ENCODE results near the gene IER2.
"Not testable (repeated sequence)": the region's sequence is repeated elsewhere in the genome, so short reads cannot be mapped to it uniquely, and the experiment has no call there.

Gene IER2

DNA sequence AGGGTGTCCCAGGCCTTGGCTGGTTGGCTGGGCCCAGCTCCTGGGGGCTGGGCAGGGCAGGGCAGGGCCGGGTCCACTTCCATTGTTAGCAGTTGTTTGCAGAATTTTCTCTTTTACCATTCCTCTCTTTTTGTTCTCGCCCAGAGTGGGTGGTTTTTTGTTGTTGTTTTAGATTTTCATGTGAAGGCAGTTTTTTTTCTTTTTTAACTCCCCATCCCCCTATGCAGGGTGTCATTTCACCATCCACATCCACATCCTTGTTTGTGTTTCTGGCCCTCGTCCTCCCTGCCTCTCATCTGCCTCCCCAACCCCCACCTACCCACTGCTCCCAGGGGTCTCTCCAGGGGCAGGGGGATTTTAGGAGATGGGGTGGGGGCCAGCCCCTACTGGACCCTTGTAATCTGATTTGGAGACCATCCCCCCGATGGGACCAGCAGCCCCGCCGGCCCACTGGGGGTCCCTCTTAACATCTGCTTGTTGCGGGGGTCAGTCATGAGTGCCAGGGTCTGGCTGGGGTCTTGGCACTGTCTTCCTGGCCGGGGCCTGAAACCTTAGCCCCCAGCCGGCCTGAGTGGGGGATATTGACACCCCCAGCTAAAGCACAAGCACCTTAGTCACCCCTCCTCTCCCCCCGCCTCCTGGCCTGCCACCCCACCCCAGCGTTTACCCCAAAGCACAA, 10.4 kb upstream of the IER2 start:
- no peak for TF ChIP-seq POLR2A (IDR thresholded peaks at IDR 0.05; ENCODE audit: low read length)
- no peak for TF ChIP-seq GATA1 (IDR thresholded peaks at IDR 0.05; ENCODE audit: low read depth, low read length)
- DNase-seq = no peak

DNA sequence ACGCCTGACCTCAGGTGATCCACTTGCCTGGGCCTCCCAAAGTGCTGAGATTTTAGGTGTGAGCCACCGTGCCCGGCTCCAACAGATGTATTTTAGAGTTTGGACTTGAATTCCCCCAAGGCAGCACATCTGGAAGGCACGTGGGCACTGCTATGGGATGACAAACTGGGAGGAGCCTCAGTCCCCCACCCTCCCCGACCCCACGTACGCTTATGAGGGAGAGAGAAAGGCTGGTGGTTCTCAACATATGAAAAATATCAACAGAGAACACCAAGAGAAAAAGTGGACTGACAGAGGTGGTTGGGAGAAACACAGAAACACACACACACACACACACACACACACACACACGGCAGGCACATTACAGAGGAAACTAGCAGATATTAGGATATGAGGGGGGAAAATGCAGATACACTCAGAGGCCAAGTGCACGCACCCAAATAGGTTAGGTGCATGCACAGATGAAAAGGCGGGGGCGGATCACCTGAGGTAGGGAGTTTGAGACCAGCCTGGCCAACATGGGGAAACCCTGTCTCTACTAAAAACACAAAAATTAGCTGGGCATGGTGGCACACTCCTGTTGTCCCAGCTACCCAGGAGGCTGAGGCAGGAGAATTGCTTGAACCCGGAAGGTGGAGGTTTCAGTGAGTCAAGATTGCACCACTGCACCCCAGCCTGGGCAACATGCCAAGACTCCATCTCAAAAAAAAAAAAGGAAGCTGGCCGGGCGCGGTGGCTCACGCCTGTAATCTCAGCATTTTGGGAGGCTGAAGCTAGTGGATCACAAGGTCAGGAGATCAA, 3.2 kb upstream of the IER2 start:
- peak; percentile 47 to 75 for DNase-seq
- TF ChIP-seq POLR2A (IDR thresholded peaks at IDR 0.05; ENCODE audit: low read length) (no peak), GATA1 (IDR thresholded peaks at IDR 0.05; ENCODE audit: low read depth, low read length) (no peak)

DNA sequence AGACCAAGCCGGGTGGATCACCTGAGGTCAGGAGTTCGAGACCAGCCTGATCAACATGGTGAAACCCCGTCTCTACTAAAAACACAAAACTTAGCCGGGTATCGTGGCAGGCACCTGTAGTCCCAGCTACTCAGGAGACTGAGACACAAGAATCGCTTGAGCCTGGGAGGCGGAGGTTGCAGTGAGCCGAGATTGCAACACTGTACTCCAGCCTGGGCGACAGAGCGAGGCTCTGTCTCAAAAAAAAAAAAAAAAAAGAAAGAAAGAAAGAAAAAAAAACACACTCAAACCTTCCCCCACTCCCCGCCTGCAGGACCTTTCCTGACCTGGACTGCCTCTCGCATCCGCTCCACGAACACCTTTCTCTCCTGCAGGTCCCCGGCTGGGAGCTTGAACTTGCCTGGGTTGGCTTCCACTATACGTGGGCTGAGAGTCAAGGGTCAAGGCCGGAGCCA, 1.0 kb upstream of the IER2 start:
- not testable (repeated sequence) for DNase-seq

DNA sequence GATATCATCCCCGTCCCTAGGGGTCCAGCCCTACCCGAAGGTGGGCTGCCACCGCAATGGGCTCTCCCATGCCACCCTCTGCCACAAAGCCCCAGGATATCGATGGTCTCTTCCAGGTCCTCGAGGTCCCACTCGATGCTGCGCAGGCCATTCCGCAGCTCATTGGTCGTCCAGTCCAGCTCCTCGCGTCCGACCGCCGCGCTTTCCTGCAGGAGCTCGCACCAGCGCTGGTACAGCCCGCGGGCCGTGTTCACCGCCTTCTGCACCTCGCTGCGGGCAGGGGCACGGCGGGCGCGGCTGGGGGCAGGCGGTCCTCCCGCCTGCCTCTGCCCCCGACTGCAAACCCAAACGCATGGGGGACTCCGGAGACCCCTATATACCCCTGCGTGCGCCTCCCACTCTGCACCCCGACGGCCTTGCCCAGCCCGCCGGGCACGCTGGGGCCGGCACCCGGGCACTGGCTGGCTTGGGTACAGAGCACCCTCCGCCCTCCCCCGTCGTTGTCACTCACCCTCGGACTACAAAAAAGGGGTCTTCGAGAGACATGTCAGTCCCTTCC, 504 bp upstream of the IER2 start:
- TF ChIP-seq GATA1 (IDR thresholded peaks at IDR 0.05; ENCODE audit: low read depth, low read length) = no peak
- TF ChIP-seq POLR2A (IDR thresholded peaks at IDR 0.05; ENCODE audit: low read length) = no peak
- peak; percentile 66 to 69 for DNase-seq

DNA sequence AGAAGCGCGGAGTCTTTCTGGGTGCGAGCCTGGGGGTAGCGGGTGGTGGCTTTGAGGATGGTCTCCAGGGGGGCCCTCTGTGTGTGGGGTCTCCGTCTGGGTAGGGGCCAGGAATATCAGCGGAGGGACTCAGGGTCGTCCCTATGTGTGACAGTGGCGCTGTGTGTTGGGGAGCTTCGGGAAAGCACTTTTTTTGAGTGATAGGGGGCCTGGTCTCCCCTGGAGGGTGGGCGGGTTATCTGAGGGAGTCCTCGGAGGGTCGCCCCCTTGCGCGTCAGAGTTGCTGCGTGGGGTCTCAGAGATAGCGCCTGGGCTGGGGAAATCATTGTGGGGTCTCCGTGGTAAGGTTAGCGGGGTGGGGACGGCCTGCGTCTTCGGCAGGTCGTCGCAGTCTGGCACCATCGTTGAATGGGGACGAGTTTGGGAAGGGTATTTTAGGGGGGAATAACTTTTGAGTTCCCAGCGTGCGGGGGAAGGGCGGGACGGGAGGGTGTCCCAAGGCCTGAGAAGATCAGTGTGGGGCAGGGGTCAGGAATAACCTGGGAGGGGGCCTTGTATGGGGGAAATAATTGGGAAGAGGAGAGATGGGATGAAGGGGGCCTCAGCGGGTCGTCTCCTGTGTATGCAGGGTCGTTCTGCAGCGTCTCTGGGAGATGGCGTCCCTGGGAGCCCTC, 857 bp downstream of the IER2 start:
- TF ChIP-seq POLR2A (IDR thresholded peaks at IDR 0.05; ENCODE audit: low read length) (no peak), GATA1 (IDR thresholded peaks at IDR 0.05; ENCODE audit: low read depth, low read length) (no peak)
- peak; percentile 60 to 76 for DNase-seq

DNA sequence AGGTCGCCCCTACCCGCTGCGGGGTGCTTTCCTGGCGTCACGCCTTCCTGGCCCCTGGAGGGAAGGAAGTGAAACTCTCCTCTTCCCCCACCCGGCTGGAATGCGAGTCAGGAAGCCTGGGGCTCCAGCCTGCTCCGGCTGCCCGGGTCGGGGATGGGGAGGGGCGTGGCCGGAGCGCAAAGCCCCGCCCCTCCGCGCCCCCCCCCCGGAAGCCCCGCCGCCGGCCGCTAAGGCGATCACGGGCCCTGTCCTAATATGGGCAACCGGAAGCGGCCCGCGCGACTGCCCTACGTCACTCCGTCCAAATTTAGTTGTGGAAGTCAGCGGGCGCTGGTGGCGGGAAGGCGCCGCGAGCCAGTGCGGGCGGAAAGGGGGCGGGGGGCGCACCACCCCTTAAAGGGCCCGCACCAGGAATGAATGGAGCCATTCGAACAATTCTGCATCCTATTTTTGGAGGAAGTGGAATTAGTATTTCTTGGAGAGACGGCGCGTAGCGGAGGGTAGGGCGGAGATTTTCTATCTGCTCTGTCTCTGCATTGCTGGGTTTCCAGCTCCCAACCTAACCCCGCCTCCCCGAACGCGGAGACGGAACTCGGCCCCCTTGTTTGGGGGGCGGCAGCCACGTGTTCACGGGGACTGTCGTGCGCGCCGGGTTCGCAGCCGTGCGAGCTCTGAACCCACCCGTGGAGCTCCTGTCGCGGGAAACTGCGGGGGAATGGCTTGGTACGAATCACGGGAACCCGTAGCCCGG, 1.6 kb downstream of the IER2 start:
- no peak for TF ChIP-seq GATA1 (IDR thresholded peaks at IDR 0.05; ENCODE audit: low read depth, low read length)
- peak; percentile 59 for TF ChIP-seq POLR2A (IDR thresholded peaks at IDR 0.05; ENCODE audit: low read length)
- DNase-seq = peak; percentile 97 to 98

DNA sequence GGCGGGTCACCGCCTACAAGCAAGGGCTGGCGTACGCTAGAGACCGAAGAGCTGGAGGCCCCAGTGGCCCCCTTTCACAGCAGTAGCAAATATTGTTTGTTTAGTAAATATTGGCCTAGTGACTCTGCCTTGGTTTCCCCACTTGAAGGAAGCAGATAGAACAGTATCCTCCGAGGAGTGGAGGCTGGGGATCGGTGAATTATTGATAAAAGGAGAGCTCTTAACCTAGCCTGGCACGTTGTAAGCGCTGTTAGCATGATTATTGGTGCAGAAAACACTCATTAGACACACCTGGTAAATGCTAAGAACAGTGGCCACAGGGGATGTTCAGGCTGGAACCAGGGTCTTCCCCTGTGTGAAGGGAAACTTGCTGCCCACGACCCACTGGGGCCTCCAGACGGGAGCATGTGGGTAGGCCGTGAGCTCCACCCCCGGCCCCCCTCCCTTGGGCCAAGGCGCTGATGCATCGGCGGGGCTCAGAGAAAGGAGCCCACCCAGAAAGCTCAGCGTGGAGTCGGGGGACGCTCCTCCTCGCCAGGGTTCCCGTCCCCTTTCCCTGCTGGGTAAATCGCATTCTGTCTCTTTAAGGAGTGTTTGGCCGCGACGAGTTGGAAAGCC, 2.3 kb downstream of the IER2 start:
- no peak for DNase-seq
- no peak for TF ChIP-seq POLR2A (IDR thresholded peaks at IDR 0.05; ENCODE audit: low read length)

DNA sequence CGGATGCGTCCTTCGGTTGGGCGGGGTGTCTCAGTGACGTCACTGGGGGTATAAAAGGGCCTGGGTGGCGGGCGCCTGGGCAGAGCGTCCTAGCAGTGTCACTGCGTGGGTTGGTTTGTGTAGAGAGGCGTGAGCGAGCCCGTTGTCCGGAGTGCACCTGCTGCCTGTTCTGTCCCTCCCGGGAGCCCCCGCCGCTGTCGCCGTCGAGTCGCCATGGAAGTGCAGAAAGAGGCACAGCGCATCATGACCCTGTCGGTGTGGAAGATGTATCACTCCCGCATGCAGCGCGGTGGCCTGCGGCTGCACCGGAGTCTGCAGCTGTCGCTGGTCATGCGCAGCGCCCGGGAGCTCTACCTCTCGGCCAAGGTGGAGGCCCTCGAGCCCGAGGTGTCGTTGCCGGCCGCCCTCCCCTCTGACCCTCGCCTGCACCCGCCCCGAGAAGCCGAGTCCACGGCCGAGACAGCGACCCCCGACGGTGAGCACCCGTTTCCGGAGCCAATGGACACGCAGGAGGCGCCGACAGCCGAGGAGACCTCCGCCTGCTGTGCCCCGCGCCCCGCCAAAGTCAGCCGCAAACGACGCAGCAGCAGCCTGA, 2.9 kb downstream of the IER2 start:
- TF ChIP-seq POLR2A (IDR thresholded peaks at IDR 0.05; ENCODE audit: low read length) (peak; percentile 100), GATA1 (IDR thresholded peaks at IDR 0.05; ENCODE audit: low read depth, low read length) (no peak)
- DNase-seq = peak; percentile 95 to 98

DNA sequence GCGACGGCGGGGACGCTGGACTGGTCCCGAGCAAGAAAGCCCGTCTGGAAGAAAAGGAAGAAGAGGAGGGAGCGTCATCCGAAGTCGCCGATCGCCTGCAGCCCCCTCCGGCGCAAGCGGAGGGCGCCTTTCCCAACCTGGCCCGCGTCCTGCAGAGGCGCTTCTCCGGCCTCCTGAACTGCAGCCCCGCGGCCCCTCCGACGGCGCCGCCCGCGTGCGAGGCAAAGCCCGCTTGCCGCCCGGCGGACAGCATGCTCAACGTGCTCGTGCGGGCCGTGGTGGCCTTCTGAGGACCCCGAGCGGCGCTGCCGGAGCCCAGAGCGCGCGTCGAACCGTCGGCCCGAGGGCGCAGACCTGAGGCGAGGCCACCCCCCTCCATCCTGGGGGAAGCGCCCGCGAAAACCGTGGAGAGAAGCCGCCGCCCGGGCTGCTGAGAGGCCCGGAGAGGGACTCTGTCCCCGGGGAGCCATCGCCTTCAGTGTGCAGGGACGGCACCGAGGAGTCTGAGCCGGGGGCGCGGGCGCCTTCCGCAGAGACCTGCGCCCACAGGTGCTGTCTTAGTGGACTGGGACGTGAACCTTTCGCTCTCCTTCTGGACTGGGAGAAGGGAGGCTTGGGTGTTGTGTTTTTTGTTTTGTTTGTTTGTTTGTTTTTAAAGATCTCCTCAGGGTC, 3.5 kb downstream of the IER2 start:
- TF ChIP-seq POLR2A (IDR thresholded peaks at IDR 0.05; ENCODE audit: low read length) (no peak), GATA1 (IDR thresholded peaks at IDR 0.05; ENCODE audit: low read depth, low read length) (no peak)
- peak; percentile 83 to 88 for DNase-seq

DNA sequence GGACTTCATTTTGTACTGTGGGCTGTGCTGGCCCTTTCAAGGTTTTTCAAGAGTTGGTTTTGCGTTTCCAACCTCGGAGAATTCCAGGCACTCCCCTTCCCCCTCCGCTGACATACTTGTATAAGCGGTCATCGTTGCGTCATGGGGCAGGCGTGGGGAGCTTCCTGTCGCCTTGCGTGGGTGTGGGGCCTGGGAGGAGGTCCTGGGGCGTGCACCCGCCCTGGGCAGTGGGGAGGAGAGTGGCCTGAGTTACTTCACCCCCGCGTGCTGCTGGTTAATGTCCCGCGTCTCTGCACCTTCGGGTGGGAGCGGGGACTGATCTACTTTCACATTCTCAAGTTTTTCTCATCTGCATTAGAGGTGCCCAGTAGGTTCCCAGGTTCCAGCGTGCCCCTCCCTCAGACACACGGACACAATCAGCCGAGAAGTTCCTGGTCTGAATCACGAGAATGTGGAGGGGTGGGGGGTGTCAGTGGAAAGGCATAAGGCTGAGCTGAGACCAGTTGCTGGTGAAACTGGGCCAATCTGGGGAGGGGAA, 4.1 kb downstream of the IER2 start:
- TF ChIP-seq POLR2A (IDR thresholded peaks at IDR 0.05; ENCODE audit: low read length) (peak; percentile 59), GATA1 (IDR thresholded peaks at IDR 0.05; ENCODE audit: low read depth, low read length) (no peak)
- DNase-seq = peak; percentile 85 to 91

DNA sequence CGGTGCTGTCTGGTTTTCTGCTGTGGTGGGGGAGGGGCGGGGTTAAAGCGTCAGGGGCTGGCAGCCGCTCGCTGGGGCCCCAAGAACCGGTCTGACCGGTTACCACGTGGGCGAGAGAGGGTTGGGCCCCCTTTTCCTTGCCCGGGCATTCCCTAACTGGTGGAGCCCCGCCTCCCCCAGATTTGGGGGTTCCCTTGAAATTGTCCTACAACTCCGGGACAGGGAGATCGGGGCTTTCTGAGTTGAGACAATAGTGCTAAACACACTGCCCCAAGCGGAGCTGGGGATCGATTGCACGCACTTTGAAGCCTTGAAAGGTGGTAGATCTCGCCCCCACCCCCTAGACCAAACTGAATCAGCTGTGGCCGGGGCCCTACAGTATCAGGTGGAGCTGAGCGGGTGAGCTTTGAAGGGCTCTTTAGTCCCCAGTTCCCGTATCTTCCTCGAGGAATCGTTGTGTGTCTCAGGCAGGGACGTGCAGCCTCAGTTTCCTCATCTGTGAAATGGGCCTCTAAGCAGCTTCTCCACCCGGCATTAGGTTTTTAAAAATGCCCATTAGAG, 4.8 kb downstream of the IER2 start:
- TF ChIP-seq POLR2A (IDR thresholded peaks at IDR 0.05; ENCODE audit: low read length) (peak; percentile 50), GATA1 (IDR thresholded peaks at IDR 0.05; ENCODE audit: low read depth, low read length) (no peak)
- peak; percentile 74 to 81 for DNase-seq
